HepG2 (cell line): Measurements from ENCODE around the gene ENAH. TPM values are rescaled to one million over a fixed set of nuclear protein-coding genes. Genes with fewer than 3 reads are reported as not detected.
A peak's percentile ranks its signal among the peaks of the same experiment; 100 is the strongest.

ENCODE experiments used
- AHR ChIP-seq: IDR thresholded peaks from 2 replicates; pipeline ENCODE4 v1.6.1; 2018; ENCODE audit warnings: missing genetic modification reagents, missing compliant biosample characterization
- ELF4 ChIP-seq: sonication (generic); formaldehyde crosslinking; IDR thresholded peaks from 2 replicates; pipeline ENCODE4 v1.5.0; 2020; ENCODE audit warnings: missing genetic modification reagents, mild to moderate bottlenecking, moderate library complexity, borderline replicate concordance
- HNRNPH1 ChIP-seq: fragments of 200-400 bp; formaldehyde crosslinking; optimal IDR thresholded peaks from 2 replicates; pipeline ENCODE3; 2017; ENCODE audit warnings: mild to moderate bottlenecking, low read depth, low read length
- IRF1 ChIP-seq: sonication (generic); formaldehyde crosslinking; IDR thresholded peaks from 2 replicates; pipeline ENCODE4 v1.4.0; 2020; ENCODE audit warnings: low read depth, mild to moderate bottlenecking, missing genetic modification reagents
- IRX3 ChIP-seq: sonication (generic); formaldehyde crosslinking; IDR thresholded peaks from 2 replicates; pipeline ENCODE4 v1.8.1; 2023; ENCODE audit warnings: mild to moderate bottlenecking, low read depth, missing genetic modification reagents, borderline replicate concordance
- KAT7 ChIP-seq: IDR thresholded peaks from 2 replicates; pipeline ENCODE4 v1.6.1; 2018; ENCODE audit warnings: borderline replicate concordance, missing compliant biosample characterization
- NFE2L2 ChIP-seq: fragments of 150-350 bp; IDR thresholded peaks from 2 replicates; pipeline ENCODE4 v1.6.1; 2014; ENCODE audit warnings: low read length
- ZBTB8A ChIP-seq: sonication (generic); formaldehyde crosslinking; IDR thresholded peaks from 2 replicates; pipeline ENCODE4 v1.4.0; 2020; ENCODE audit warnings: mild to moderate bottlenecking, low read depth, missing genetic modification reagents, borderline replicate concordance
- ZNF253 ChIP-seq: sonication (generic); formaldehyde crosslinking; IDR thresholded peaks from 2 replicates; pipeline ENCODE4 v1.8.0; 2022; ENCODE audit warnings: mild to moderate bottlenecking, missing genetic modification reagents, borderline replicate concordance
- ZNF34 ChIP-seq: sonication (generic); formaldehyde crosslinking; IDR thresholded peaks from 2 replicates; pipeline ENCODE4 v1.4.0; 2020; ENCODE audit warnings: mild to moderate bottlenecking, missing genetic modification reagents, borderline replicate concordance
- ZNF546 ChIP-seq: sonication (generic); formaldehyde crosslinking; conservative IDR thresholded peaks from 2 replicates; pipeline ENCODE4 v1.8.1; 2023; ENCODE audit warnings: mild to moderate bottlenecking, missing genetic modification reagents
- ZNF614 ChIP-seq: IDR thresholded peaks from 2 replicates; pipeline ENCODE4 v1.6.1; 2018; ENCODE audit warnings: missing biosample characterization, missing genetic modification reagents, inconsistent platforms, borderline replicate concordance
- ZNF674 ChIP-seq: sonication (generic); formaldehyde crosslinking; IDR thresholded peaks from 2 replicates; pipeline ENCODE4 v1.5.0; 2020; ENCODE audit warnings: low read depth, mild to moderate bottlenecking, missing genetic modification reagents
- ZNF850 ChIP-seq: sonication (generic); formaldehyde crosslinking; conservative IDR thresholded peaks from 2 replicates; pipeline ENCODE4 v1.9.0; 2021; ENCODE audit warnings: mild to moderate bottlenecking, missing genetic modification reagents
- polyA plus RNA-seq, 8 experiments: library from polyadenylated mRNA; depleted of rRNA in 3 of 8; stranded (reverse) in 7 of 8; unstranded in 1 of 8; fragments of >200 nt; fragmentation: Illumina TruSeq in 4 of 8; extraction: Trizol in 4 of 8; gene quantifications; 2 replicates each; pipeline versions ENCODE4 v1.2.1 to v1.2.3, GENCODE V29; 2011 to 2016; ENCODE audit warnings: low read depth in 4 of 8, missing spikeins in 1 of 8, mixed read lengths in 1 of 8; ENCODE audit not compliant: insufficient read depth in 1 of 8
- total RNA-seq, 5 experiments: library from RNA; depleted of rRNA; stranded (reverse); fragments of >200 nt; fragmentation: Illumina TruSeq; extraction: Trizol; gene quantifications; 2 replicates each; pipeline ENCODE4 v1.2.3, GENCODE V29; 2016; ENCODE audit warnings: low read depth in 1 of 5
- TF ChIP-seq, protein P1 (sequence below): sonication (generic); formaldehyde crosslinking; IDR thresholded peaks from 2 replicates; pipeline ENCODE4 v1.4.0; 2020; ENCODE audit warnings: mild to moderate bottlenecking, missing genetic modification reagents
- TF ChIP-seq, protein P2 (sequence below): sonication (generic); formaldehyde crosslinking; IDR thresholded peaks from 2 replicates; pipeline ENCODE4 v1.4.0; 2020; ENCODE audit warnings: missing genetic modification reagents
- TF ChIP-seq, protein P3 (sequence below): sonication (generic); formaldehyde crosslinking; IDR thresholded peaks from 2 replicates; pipeline ENCODE4 v1.8.0; 2022; ENCODE audit warnings: mild to moderate bottlenecking, missing genetic modification reagents; ENCODE audit not compliant: insufficient replicate concordance
- TF ChIP-seq, protein P4 (sequence below): sonication (generic); formaldehyde crosslinking; IDR thresholded peaks from 2 replicates; pipeline ENCODE4 v1.8.0; 2022; ENCODE audit warnings: low read depth, missing genetic modification reagents
- TF ChIP-seq, protein P5 (sequence below): sonication (generic); formaldehyde crosslinking; IDR thresholded peaks from 2 replicates; pipeline ENCODE4 v1.8.0; 2023; ENCODE audit warnings: mild to moderate bottlenecking, missing genetic modification reagents

Gene ENAH
- total and polyA plus RNA-seq, 2 of the 13 experiments (the other 11 are each of a cell fraction or from before 2014, with no cell fraction given), result 22.1 to 58.3 TPM

- TF ChIP-seq, protein P1, sequence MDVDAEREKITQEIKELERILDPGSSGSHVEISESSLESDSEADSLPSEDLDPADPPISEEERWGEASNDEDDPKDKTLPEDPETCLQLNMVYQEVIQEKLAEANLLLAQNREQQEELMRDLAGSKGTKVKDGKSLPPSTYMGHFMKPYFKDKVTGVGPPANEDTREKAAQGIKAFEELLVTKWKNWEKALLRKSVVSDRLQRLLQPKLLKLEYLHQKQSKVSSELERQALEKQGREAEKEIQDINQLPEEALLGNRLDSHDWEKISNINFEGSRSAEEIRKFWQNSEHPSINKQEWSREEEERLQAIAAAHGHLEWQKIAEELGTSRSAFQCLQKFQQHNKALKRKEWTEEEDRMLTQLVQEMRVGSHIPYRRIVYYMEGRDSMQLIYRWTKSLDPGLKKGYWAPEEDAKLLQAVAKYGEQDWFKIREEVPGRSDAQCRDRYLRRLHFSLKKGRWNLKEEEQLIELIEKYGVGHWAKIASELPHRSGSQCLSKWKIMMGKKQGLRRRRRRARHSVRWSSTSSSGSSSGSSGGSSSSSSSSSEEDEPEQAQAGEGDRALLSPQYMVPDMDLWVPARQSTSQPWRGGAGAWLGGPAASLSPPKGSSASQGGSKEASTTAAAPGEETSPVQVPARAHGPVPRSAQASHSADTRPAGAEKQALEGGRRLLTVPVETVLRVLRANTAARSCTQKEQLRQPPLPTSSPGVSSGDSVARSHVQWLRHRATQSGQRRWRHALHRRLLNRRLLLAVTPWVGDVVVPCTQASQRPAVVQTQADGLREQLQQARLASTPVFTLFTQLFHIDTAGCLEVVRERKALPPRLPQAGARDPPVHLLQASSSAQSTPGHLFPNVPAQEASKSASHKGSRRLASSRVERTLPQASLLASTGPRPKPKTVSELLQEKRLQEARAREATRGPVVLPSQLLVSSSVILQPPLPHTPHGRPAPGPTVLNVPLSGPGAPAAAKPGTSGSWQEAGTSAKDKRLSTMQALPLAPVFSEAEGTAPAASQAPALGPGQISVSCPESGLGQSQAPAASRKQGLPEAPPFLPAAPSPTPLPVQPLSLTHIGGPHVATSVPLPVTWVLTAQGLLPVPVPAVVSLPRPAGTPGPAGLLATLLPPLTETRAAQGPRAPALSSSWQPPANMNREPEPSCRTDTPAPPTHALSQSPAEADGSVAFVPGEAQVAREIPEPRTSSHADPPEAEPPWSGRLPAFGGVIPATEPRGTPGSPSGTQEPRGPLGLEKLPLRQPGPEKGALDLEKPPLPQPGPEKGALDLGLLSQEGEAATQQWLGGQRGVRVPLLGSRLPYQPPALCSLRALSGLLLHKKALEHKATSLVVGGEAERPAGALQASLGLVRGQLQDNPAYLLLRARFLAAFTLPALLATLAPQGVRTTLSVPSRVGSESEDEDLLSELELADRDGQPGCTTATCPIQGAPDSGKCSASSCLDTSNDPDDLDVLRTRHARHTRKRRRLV, result no peak
- TF ChIP-seq NFE2L2 (no peak), ZNF850 (no peak), ZNF614 (peak; percentile 89; the same call in 1 of the 2 replicates), ZNF253 (CRISPR knock-in tag) (no peak), ZBTB8A (CRISPR knock-in tag) (no peak), IRX3 (CRISPR knock-in tag) (no peak), KAT7 (CRISPR knock-in tag) (no peak), ZNF34 (CRISPR knock-in tag) (no peak), ZNF674 (CRISPR knock-in tag) (no peak), ZNF546 (CRISPR knock-in tag) (no peak), AHR (CRISPR knock-in tag) (no peak), IRF1 (CRISPR knock-in tag) (no peak), ELF4 (CRISPR knock-in tag) (no peak), HNRNPH1 (no peak)
- TF ChIP-seq, protein P2, sequence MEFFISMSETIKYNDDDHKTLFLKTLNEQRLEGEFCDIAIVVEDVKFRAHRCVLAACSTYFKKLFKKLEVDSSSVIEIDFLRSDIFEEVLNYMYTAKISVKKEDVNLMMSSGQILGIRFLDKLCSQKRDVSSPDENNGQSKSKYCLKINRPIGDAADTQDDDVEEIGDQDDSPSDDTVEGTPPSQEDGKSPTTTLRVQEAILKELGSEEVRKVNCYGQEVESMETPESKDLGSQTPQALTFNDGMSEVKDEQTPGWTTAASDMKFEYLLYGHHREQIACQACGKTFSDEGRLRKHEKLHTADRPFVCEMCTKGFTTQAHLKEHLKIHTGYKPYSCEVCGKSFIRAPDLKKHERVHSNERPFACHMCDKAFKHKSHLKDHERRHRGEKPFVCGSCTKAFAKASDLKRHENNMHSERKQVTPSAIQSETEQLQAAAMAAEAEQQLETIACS (CRISPR knock-in tag), result no peak
- TF ChIP-seq, protein P3, sequence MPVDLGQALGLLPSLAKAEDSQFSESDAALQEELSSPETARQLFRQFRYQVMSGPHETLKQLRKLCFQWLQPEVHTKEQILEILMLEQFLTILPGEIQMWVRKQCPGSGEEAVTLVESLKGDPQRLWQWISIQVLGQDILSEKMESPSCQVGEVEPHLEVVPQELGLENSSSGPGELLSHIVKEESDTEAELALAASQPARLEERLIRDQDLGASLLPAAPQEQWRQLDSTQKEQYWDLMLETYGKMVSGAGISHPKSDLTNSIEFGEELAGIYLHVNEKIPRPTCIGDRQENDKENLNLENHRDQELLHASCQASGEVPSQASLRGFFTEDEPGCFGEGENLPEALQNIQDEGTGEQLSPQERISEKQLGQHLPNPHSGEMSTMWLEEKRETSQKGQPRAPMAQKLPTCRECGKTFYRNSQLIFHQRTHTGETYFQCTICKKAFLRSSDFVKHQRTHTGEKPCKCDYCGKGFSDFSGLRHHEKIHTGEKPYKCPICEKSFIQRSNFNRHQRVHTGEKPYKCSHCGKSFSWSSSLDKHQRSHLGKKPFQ (CRISPR knock-in tag), result no peak
- TF ChIP-seq, protein P4, sequence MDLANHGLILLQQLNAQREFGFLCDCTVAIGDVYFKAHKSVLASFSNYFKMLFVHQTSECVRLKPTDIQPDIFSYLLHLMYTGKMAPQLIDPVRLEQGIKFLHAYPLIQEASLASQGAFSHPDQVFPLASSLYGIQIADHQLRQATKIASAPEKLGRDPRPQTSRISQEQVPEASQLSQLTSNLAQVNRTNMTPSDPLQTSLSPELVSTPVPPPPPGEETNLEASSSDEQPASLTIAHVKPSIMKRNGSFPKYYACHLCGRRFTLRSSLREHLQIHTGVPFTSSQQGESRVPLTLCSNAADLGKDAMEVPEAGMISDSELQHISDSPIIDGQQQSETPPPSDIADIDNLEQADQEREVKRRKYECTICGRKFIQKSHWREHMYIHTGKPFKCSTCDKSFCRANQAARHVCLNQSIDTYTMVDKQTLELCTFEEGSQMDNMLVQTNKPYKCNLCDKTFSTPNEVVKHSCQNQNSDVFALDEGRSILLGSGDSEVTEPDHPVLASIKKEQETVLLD, result no peak
- TF ChIP-seq, protein P5, sequence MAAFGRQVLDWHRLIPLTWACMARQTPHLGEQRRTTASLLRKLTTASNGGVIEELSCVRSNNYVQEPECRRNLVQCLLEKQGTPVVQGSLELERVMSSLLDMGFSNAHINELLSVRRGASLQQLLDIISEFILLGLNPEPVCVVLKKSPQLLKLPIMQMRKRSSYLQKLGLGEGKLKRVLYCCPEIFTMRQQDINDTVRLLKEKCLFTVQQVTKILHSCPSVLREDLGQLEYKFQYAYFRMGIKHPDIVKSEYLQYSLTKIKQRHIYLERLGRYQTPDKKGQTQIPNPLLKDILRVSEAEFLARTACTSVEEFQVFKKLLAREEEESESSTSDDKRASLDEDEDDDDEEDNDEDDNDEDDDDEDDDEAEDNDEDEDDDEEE (CRISPR knock-in tag), result no peak
Measured at GRCh38 chr1:225694151-225694603, 41.3 kb upstream of the ENAH start (continued).
